HTR-8/SVneo (cell line): Measurements from ENCODE around the gene ZSWIM2.
"Not testable (repeated sequence)": the region's sequence is repeated elsewhere in the genome, so short reads cannot be mapped to it uniquely, and the experiment has no call there.

Experiments
- DNase-seq: peaks from one replicate; pipeline ENCODE4 v3.0.0; 2011; ENCODE audit warnings: low spot score, mixed read lengths; ENCODE audit not compliant: insufficient read length
- FAIRE-seq: peaks from 2 replicates; lab custom pipeline; 2011; peaks lifted over from hg19 to GRCh38; lab: Jason Lieb, UNC

ZSWIM2 gene, protein sequence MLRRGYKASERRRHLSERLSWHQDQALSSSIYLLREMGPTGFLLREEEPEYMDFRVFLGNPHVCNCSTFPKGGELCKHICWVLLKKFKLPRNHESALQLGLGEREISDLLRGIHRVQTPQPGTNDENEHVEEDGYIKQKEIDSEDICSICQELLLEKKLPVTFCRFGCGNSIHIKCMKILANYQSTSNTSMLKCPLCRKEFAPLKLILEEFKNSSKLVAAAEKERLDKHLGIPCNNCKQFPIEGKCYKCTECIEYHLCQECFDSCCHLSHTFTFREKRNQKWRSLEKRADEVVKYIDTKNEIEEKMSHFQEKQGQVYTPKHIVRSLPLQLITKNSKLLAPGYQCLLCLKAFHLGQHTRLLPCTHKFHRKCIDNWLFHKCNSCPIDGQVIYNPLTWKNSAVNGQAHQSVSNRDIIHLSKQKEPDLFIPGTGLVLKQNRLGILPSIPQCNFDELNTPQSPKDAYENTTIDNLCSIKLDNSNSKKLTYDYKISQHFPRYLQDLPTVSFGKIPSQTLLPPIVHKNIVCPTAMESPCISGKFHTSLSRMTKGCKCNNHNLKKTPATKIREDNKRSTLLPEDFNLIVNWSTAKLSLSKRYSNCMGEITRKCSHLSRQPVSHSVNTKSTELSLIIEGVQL

GRCh38 chr2:186848873-186849578 lies at the start of gene ZSWIM2:
Gene ZSWIM2 (minus strand): TSS chr2:186849170. CDS start chr2:186849130, 40 bp downstream.
- peak; percentile 85 for FAIRE-seq
- peak; percentile 70 for DNase-seq

DNA sequence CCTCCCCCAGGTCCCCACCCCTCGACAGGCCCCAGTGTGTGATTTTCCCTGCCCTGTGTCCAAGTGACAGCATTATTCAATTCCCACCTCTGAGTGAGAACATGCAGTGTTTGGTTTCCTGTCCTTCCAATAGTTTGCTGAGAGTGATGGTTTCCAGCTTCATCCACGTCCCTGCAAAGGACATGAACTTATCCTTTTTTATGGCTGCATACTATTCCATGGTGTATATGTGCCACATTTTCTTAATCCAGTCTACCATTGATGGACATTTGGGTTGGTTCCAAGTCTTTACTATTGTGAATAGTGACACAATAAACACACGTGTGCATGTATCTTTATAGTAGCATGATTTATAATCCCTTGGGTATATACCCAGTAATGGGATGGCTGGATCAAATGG lies 47.2 kb upstream of the ZSWIM2 start:
- not testable (repeated sequence) for DNase-seq, FAIRE-seq

DNA sequence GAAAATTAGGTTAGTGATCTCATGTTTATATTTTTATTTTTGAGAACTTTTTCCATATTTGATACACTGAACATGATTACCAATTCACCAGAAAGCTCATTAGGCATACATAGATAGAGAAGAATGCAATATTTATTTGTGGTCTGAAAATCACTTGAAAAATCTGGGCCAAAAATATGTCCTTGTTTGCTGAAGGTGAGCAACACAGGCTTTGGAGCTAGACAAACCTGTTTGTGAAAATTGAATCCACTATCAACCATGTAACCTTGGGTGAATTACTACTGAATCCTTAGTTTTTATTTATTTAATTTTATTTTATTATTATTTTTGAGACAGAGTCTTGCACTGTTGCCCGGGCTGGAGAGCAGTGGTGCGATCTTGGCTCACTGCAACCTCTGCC lies 46.5 kb upstream of the ZSWIM2 start:
- DNase-seq = no peak
- FAIRE-seq = no peak

DNA sequence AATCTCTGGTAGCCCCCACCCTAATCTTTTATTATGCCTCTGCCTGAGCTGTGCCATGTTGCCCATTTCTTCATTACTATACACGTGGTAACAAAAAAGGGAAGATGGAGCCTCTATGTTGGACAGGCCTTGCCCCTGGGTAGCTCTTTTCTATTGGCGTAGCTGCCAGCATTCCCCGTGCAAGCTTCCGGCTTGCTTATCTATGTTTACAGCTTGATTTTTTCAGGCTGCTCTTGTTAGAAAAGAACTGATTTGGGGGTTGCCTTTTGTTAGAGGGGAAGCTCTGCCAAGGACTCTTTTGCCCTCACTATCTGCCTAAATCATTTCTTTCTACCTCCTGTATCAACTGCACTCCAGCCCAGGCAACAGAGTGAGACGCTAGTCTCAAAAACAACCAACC lies 45.5 kb upstream of the ZSWIM2 start:
- FAIRE-seq (no peak), DNase-seq (no peak)

GRCh38 chr2:186892821-186893220 lies 43.9 kb upstream of the ZSWIM2 start:
- FAIRE-seq = no peak
- no peak for DNase-seq

GRCh38 chr2:186891185-186891621 lies 42.2 kb upstream of the ZSWIM2 start:
- no peak for FAIRE-seq

GRCh38 chr2:186889101-186889879 lies 40.3 kb upstream of the ZSWIM2 start:
- no peak for FAIRE-seq

More at GRCh38 chr2:186891185-186891621, 42.2 kb upstream of the ZSWIM2 start:
- DNase-seq = no peak

GRCh38 chr2:186887107-186888090 lies 38.4 kb upstream of the ZSWIM2 start:
- FAIRE-seq (no peak), DNase-seq (no peak)

More at GRCh38 chr2:186889101-186889879, 40.3 kb upstream of the ZSWIM2 start:
- no peak for DNase-seq

GRCh38 chr2:186884587-186884986 lies 35.6 kb upstream of the ZSWIM2 start:
- FAIRE-seq (no peak), DNase-seq (no peak)

GRCh38 chr2:186883666-186884065 lies 34.7 kb upstream of the ZSWIM2 start:
- FAIRE-seq (no peak), DNase-seq (no peak)

- FAIRE-seq = no peak
- DNase-seq = no peak
Observed at GRCh38 chr2:186882511-186883071, 33.6 kb upstream of the ZSWIM2 start.

GRCh38 chr2:186881660-186882059 lies 32.7 kb upstream of the ZSWIM2 start:
- DNase-seq = no peak
- FAIRE-seq = no peak

DNA sequence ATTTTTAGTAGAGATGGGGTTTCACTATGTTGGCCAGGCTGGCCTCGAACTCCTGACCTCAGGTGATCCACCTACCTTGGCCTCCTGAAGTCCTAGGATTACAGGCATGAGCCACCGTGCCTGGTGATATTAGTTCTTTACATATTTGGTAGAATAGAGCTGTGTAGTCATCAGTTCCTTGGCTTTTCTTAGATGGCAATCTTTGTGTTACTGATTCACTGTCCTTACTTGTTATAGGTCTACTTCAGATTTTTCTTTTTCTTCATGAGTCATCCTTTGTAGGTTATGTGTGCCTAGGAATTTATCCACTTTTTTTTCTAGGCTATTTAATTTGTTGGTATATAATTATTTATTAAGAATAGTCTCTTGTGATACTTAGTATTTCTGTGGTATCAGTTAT lies 30.3 kb upstream of the ZSWIM2 start:
- no peak for DNase-seq
- no peak for FAIRE-seq

DNA sequence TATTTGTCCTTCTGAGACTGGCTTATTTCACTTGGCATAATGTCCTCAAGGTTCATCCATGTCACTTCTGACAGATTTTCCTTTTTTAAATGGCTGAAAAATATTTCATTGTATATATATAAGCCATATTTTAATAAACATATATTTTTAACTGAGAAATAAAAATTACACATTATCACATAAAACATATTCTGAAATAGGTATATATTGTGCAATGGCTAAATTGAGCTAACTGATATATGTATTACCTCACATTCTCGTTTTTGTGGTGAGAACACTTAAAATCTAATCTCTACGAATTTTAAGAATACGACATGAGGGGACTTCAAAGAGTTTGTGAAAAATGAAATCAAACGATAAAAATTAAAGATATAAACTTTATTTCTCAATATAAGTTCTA lies 25.7 kb upstream of the ZSWIM2 start:
- DNase-seq (no peak), FAIRE-seq (no peak)

DNA sequence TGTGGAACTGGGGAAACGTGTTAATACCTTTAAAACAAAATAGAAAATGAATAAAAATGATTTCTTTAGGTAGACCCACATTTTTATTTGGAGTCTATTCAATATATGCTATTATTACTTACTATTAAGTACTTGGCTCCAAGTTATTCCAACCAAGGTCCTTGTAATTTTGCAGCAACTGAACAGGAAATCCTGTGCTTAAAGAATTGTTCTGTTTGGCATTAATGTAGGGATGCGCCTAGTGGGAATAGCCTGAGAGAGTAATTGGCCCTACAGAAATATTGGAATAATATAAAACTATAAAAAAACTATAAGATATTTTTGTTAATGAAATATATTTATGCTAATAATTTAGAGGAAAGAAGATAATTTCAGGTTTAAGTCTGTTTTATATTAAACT lies 22.9 kb upstream of the ZSWIM2 start:
- no peak for DNase-seq
- no peak for FAIRE-seq

DNA sequence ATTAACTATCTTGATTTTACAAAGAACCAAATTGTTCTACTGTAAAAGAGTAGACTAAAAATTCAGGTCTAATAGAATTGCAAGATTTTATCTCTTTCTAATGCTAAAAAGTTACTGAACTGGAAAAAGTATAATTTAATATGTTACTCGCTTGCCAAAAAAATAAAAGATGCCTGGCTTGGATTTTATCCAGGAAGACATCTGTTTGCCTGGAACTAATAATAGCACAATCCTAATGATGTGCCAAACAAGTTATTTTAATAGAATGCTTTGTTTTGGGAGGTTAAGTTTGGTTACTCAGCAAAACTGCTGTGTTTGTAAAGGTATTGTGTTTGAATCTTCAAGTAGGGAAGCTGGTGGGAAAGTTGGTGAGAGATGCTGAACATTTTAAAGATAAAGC lies 19.4 kb upstream of the ZSWIM2 start:
- no peak for DNase-seq
- FAIRE-seq = no peak

DNA sequence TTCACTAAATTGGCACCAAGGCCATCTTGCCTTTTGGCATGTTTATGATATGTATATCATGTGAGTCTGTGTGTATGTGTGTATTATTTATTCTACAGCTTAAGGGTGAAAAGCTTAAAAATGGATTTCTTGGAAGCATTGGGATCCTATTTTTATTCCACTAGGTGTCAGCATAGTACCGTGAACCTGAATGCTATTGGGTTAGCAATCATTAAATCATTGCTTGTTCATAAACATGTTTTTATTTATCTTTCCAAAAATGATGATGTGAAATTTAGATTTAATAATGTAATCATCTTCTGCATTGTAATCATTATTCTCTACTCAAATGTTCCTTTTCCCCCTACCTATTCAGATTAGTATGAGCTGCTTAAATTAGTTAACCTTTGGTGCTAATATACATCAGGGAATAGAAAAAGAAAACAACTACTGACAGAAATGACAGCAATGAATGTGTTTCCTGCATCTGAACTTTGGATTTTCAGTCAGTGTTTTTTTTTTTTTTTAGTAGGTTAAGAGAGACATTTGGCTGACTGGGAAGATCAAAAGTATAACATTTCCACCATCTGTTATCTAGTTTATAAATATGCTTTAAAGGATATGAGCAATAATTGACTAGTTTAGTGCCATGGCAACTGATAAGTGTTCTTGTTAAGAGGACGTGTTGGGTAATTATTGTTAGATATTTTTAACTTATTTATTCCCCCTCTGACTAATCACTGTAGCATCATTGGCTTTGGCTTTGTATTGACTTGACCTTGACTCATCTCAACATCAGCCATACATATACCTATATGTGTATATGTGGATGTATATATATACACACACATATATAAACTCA lies 14.1 kb upstream of the ZSWIM2 start:
- FAIRE-seq = no peak
- DNase-seq = peak; percentile 23

GRCh38 chr2:186855216-186855615 lies 6.2 kb upstream of the ZSWIM2 start:
- DNase-seq (no peak), FAIRE-seq (no peak)
